Endothelial cell of umbilical vein (primary cell): ENCODE measurements around the gene GPRC5D.

ENCODE experiments used
- EZH2 ChIP-seq: IDR thresholded peaks from 2 replicates; pipeline ENCODE4 v1.6.1; 2012; ENCODE audit warnings: borderline replicate concordance, low read depth, mild to moderate bottlenecking, moderate library complexity, low read length, inconsistent platforms; ENCODE audit not compliant: severe bottlenecking
- POLR2A ChIP-seq: IDR thresholded peaks from 2 replicates; pipeline ENCODE4 v1.6.1; 2012; ENCODE audit warnings: low read depth, mild to moderate bottlenecking, control low read depth, low read length
- POLR2AphosphoS5 ChIP-seq: IDR thresholded peaks from 2 replicates; pipeline ENCODE4 v1.6.1; 2012; ENCODE audit warnings: low read depth, mild to moderate bottlenecking, control low read depth, low read length, moderate library complexity; ENCODE audit not compliant: insufficient read depth
- TF ChIP-seq, protein P1 (sequence below), 2 donors: IDR thresholded peaks; 1 replicate in 1 of 2; 2 replicates in 1 of 2; pipeline ENCODE4 v1.5.1; 2011; ENCODE audit warnings: low read length in 2 of 2, mild to moderate bottlenecking in 2 of 2, moderate library complexity in 2 of 2, control low read depth in 1 of 2, inconsistent platforms in 1 of 2, low read depth in 1 of 2; ENCODE audit not compliant: insufficient read depth in 1 of 2; ENCODE audit errors: extremely low read depth in 1 of 2
- TF ChIP-seq, protein P2 (sequence below): IDR thresholded peaks from 2 replicates; pipeline ENCODE4 v1.6.1; 2011; ENCODE audit not compliant: insufficient read depth, insufficient read length

DNA sequence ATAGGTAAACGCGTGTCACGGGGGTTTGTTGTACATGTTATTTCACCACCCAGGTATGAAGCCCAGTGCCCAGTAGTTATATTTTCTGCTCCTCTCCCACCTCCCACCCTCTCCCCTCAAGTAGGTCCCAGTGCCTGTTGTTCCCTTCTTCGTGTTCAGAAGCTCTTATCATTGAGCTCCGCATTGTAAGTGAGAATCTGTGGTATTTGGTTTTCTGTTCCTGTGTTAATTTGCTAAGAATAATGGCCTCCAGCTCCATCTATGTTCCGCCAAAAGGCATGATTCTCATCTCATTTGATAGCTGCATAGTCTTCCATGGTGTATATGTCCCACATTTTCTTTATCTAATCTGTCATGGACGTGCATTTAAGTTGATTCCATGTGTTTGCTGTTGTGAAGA is 6.9 kb upstream of the GPRC5D start:
- TF ChIP-seq, protein P1, sequence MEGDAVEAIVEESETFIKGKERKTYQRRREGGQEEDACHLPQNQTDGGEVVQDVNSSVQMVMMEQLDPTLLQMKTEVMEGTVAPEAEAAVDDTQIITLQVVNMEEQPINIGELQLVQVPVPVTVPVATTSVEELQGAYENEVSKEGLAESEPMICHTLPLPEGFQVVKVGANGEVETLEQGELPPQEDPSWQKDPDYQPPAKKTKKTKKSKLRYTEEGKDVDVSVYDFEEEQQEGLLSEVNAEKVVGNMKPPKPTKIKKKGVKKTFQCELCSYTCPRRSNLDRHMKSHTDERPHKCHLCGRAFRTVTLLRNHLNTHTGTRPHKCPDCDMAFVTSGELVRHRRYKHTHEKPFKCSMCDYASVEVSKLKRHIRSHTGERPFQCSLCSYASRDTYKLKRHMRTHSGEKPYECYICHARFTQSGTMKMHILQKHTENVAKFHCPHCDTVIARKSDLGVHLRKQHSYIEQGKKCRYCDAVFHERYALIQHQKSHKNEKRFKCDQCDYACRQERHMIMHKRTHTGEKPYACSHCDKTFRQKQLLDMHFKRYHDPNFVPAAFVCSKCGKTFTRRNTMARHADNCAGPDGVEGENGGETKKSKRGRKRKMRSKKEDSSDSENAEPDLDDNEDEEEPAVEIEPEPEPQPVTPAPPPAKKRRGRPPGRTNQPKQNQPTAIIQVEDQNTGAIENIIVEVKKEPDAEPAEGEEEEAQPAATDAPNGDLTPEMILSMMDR (IDR thresholded peaks at IDR 0.05; ENCODE audit: extremely low read depth in 1 of 2, insufficient read depth in 1 of 2, low read depth in 1 of 2, low read length in 2 of 2): no peak
- TF ChIP-seq EZH2: no peak
- TF ChIP-seq POLR2A: no peak
- TF ChIP-seq, protein P2, sequence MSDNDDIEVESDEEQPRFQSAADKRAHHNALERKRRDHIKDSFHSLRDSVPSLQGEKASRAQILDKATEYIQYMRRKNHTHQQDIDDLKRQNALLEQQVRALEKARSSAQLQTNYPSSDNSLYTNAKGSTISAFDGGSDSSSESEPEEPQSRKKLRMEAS: no peak
- TF ChIP-seq POLR2AphosphoS5: no peak
